T-cell (primary cell): ENCODE data around the gene RGL1. TPM values are rescaled to one million over a fixed set of nuclear protein-coding genes. Genes with fewer than 3 reads are reported as not detected.

Source experiments
- ATAC-seq, 4 experiments: fragments of 200-7000 bp in 3 of 4; fragments of 150-1000 bp in 1 of 4; cut with Tn5 transposase; replicated peaks in 1 of 4; 1 replicate in 3 of 4; 2 replicates in 1 of 4; pipeline ENCODE4 v1.10.0; 2021; ENCODE audit warnings: moderate library complexity in 3 of 4, mild to moderate bottlenecking in 2 of 4, moderate number of reproducible peaks in 1 of 4
- CTCF ChIA-PET, 2 donors: fragments of 300-600 bp; sonication (Branson Sonifier 250); formaldehyde crosslinking; loops; one replicate each; lab custom pipeline; 2022; ENCODE audit warnings: antibody characterized with exemption in 2 of 2; lab: Charles Lee
- POLR2A ChIA-PET, 2 donors: fragments of 300-600 bp; sonication (Branson Sonifier 250); formaldehyde crosslinking; loops; one replicate each; lab custom pipeline; 2022; ENCODE audit warnings: antibody characterized with exemption in 2 of 2; lab: Charles Lee
- DNase-seq, 35 experiments: peaks; one replicate each; pipeline versions ENCODE4 v3.0.0 to v3.0.0-alpha.2; 2013 to 2023
- H3K27ac ChIP-seq: one replicate; pipeline ENCODE4 v1.5.1; 2013; ENCODE audit warnings: low read length
- H3K27me3 ChIP-seq, 2 experiments: replicated peaks in 1 of 2; 1 replicate in 1 of 2; 2 replicates in 1 of 2; pipeline versions ENCODE4 v1.6.1 to v1.7.0; 2013; ENCODE audit warnings: low read length in 1 of 2, mixed read lengths in 1 of 2; ENCODE audit not compliant: control insufficient read depth in 2 of 2, insufficient read depth in 2 of 2; ENCODE audit errors: extremely low read depth in 1 of 2
- H3K36me3 ChIP-seq, 2 donors: 1 replicate in 1 of 2; 2 replicates in 1 of 2; pipeline versions ENCODE4 v1.6.1 to v1.7.0; 2013; ENCODE audit warnings: low read length in 1 of 2; ENCODE audit not compliant: control insufficient read depth in 2 of 2, insufficient read depth in 1 of 2; ENCODE audit errors: extremely low read depth in 1 of 2
- H3K4me1 ChIP-seq, 2 experiments: 1 replicate in 1 of 2; 2 replicates in 1 of 2; pipeline versions ENCODE4 v1.6.1 to v1.7.0; 2013; ENCODE audit warnings: low read length in 2 of 2, mixed read lengths in 1 of 2; ENCODE audit not compliant: insufficient read depth in 2 of 2, control insufficient read depth in 1 of 2; ENCODE audit errors: extremely low read depth in 1 of 2
- H3K4me3 ChIP-seq, 2 donors: 1 replicate in 1 of 2; 2 replicates in 1 of 2; pipeline versions ENCODE4 v1.5.1 to v1.7.0; 2013; ENCODE audit warnings: mild to moderate bottlenecking in 2 of 2, low read length in 1 of 2, moderate library complexity in 1 of 2; ENCODE audit not compliant: control insufficient read depth in 1 of 2; ENCODE audit errors: extremely low read depth in 1 of 2
- H3K9me3 ChIP-seq: 2 replicates; pipeline ENCODE4 v1.7.0; 2013
- H3K27ac Mint-ChIP-seq, 2 donors: one replicate each; pipeline ENCODE4 v1.8.0; 2020 to 2021; ENCODE audit warnings: mild to moderate bottlenecking in 2 of 2, mixed read lengths in 2 of 2
- H3K27me3 Mint-ChIP-seq, 2 donors: one replicate each; pipeline ENCODE4 v1.8.0; 2021 to 2022; ENCODE audit warnings: mixed read lengths in 2 of 2
- H3K36me3 Mint-ChIP-seq: one replicate; pipeline ENCODE4 v1.8.0; 2021; ENCODE audit warnings: mixed read lengths
- H3K4me1 Mint-ChIP-seq, 3 donors: one replicate each; pipeline ENCODE4 v1.8.0; 2020 to 2022; ENCODE audit warnings: mixed read lengths in 3 of 3, mild to moderate bottlenecking in 1 of 3
- H3K4me3 Mint-ChIP-seq, 3 donors: one replicate each; pipeline ENCODE4 v1.8.0; 2020 to 2022; ENCODE audit warnings: mild to moderate bottlenecking in 3 of 3, mixed read lengths in 3 of 3, moderate library complexity in 3 of 3
- H3K9me3 Mint-ChIP-seq, 3 donors: one replicate each; pipeline ENCODE4 v1.8.0; 2020 to 2022; ENCODE audit warnings: mixed read lengths in 3 of 3
- WGBS: methylation state at CpG from one replicate; pipeline ENCODE4 v1.1.5; 2013; ENCODE audit warnings: missing lambda C conversion rate; ENCODE audit not compliant: insufficient coverage; 5-methylcytosine and 5-hydroxymethylcytosine counted together
- total RNA-seq, 35 experiments: library from RNA in 6 of 35; stranded (reverse) in 6 of 35; fragments of 120-200 nt in 1 of 35; gene quantifications; one replicate each; pipeline versions ENCODE4 v1.2.1 to v1.2.4 and lab custom pipeline; 2013 to 2026

RGL1 gene
- total RNA-seq, 5 donors from 2014 or later (not counting 1 experiment from before 2014, with no cell fraction given) = 1.7 to 3.3 (median 2.3) TPM

- ChIA-PET POLR2A (no interaction called here), CTCF (no interaction called here)
- Mint-ChIP-seq H3K4me1 (no peaks in the 10 kb centered on the region), H3K27me3 (no peaks in the 10 kb centered on the region), H3K9me3 (peaks cover 6 to 16% (median 6%) of the 10 kb centered on the region in 3 donors), H3K4me3 (no peak overlapping the region), H3K27ac (no peak overlapping the region), H3K36me3 (peaks cover 13% of the 10 kb centered on the region)
- H3K27me3 ChIP-seq = no peaks in the 10 kb centered on the region
- DNase-seq (no peak), ATAC-seq (no peak)
- H3K9me3 ChIP-seq = no peaks in the 10 kb centered on the region
- H3K4me1 ChIP-seq = no peaks in the 10 kb centered on the region
- no CpG with 5 or more reads among the region's 3 CpGs for WGBS
- H3K27ac ChIP-seq = no peak overlapping the region
- H3K4me3 ChIP-seq = no peak overlapping the region
- no peaks in the 10 kb centered on the region for H3K36me3 ChIP-seq
Observed at GRCh38 chr1:183776731-183777130, 28.2 kb upstream of the RGL1 start.

- Histone ChIP-seq H3K36me3 (no peaks in the 10 kb centered on the region), H3K4me3 (no peak overlapping the region), H3K27me3 (no peaks in the 10 kb centered on the region), H3K27ac (no peak overlapping the region), H3K4me1 (no peaks in the 10 kb centered on the region), H3K9me3 (no peaks in the 10 kb centered on the region)
- H3K27me3 Mint-ChIP-seq = no peaks in the 10 kb centered on the region
- H3K4me1 Mint-ChIP-seq = no peaks in the 10 kb centered on the region
- no peak for ATAC-seq
- CTCF ChIA-PET = no interaction called here
- peaks cover 13% of the 10 kb centered on the region for H3K36me3 Mint-ChIP-seq
- H3K27ac Mint-ChIP-seq = no peak overlapping the region
- H3K4me3 Mint-ChIP-seq = no peak overlapping the region
- POLR2A ChIA-PET = no interaction called here
- WGBS = no CpG with 5 or more reads among the region's 3 CpGs
- H3K9me3 Mint-ChIP-seq = peaks cover 6 to 16% (median 6%) of the 10 kb centered on the region in 3 donors
- DNase-seq = no peak
Observed at GRCh38 chr1:183777328-183777727, 27.6 kb upstream of the RGL1 start.

GRCh38 chr1:183778045-183778444 is 26.9 kb upstream of the RGL1 start:
- H3K27me3 Mint-ChIP-seq = no peaks in the 10 kb centered on the region
- H3K27ac Mint-ChIP-seq = no peak overlapping the region
- H3K4me3 ChIP-seq = no peak overlapping the region
- no peaks in the 10 kb centered on the region for H3K9me3 ChIP-seq
- ChIA-PET CTCF (interaction anchor here in 1 of 2 donors (0.7 kb wide), 1 partner anchor 1100 kb away, joined by 3 read pairs; no protein-coding TSS in a partner anchor), POLR2A (interaction anchor here in 1 of 2 donors (0.7 kb wide), 1 partner anchor 29 kb away, joined by 10 read pairs; no protein-coding TSS in a partner anchor)
- H3K4me3 Mint-ChIP-seq = no peak overlapping the region
- H3K36me3 Mint-ChIP-seq = peaks cover 13% of the 10 kb centered on the region
- H3K4me1 ChIP-seq = no peaks in the 10 kb centered on the region
- no peak overlapping the region for H3K27ac ChIP-seq
- no peaks in the 10 kb centered on the region for H3K27me3 ChIP-seq
- DNase-seq (no peak), ATAC-seq (no peak)
- H3K36me3 ChIP-seq = no peaks in the 10 kb centered on the region
- WGBS = 100% methylated on average over 2 of the region's 3 CpGs
- H3K9me3 Mint-ChIP-seq = peaks cover 6 to 16% (median 6%) of the 10 kb centered on the region in 3 donors
- H3K4me1 Mint-ChIP-seq = no peaks in the 10 kb centered on the region

GRCh38 chr1:183778568-183779433 is 26.1 kb upstream of the RGL1 start:
- H3K36me3 ChIP-seq = no peaks in the 10 kb centered on the region
- H3K9me3 Mint-ChIP-seq = peaks cover 6 to 12% (median 6%) of the 10 kb centered on the region in 3 donors
- H3K4me3 ChIP-seq = no peak overlapping the region
- H3K27me3 ChIP-seq = no peaks in the 10 kb centered on the region
- CTCF ChIA-PET = interaction anchor here in 1 of 2 donors (0.6 kb wide), 1 partner anchor 320 kb away, joined by 4 read pairs; no protein-coding TSS in a partner anchor
- no peak for DNase-seq
- H3K9me3 ChIP-seq = no peaks in the 10 kb centered on the region
- POLR2A ChIA-PET = no interaction called here
- no peaks in the 10 kb centered on the region for H3K4me1 Mint-ChIP-seq
- peaks cover 8% of the 10 kb centered on the region for H3K36me3 Mint-ChIP-seq
- no peak for ATAC-seq
- H3K4me3 Mint-ChIP-seq = no peak overlapping the region
- 93% methylated on average over 2 of the region's 4 CpGs for WGBS
- no peak overlapping the region for H3K27ac ChIP-seq
- no peaks in the 10 kb centered on the region for H3K27me3 Mint-ChIP-seq
- no peaks in the 10 kb centered on the region for H3K4me1 ChIP-seq
- H3K27ac Mint-ChIP-seq = no peak overlapping the region

- Mint-ChIP-seq H3K36me3 (peaks cover under 1% of the 10 kb centered on the region), H3K9me3 (peaks cover under 1 to 3% (median 2%) of the 10 kb centered on the region in 3 donors)
Observed at GRCh38 chr1:183780159-183780558, 24.8 kb upstream of the RGL1 start.

GRCh38 chr1:183780757-183781156 is 24.2 kb upstream of the RGL1 start:
- no peak for ATAC-seq
- no CpG with 5 or more reads among the region's 2 CpGs for WGBS
- no peaks in the 10 kb centered on the region for H3K9me3 Mint-ChIP-seq

More at GRCh38 chr1:183780159-183780558, 24.8 kb upstream of the RGL1 start:
- ChIA-PET CTCF (no interaction called here), POLR2A (no interaction called here)
- peaks cover 0 to 2% of the 10 kb centered on the region in 2 experiments for H3K27me3 ChIP-seq
- no peaks in the 10 kb centered on the region for H3K4me1 ChIP-seq
- no peak overlapping the region for H3K27ac ChIP-seq
- no peaks in the 10 kb centered on the region for H3K4me1 Mint-ChIP-seq
- no CpG with 5 or more reads among the region's 2 CpGs for WGBS
- no peaks in the 10 kb centered on the region for H3K9me3 ChIP-seq
- no peak for ATAC-seq
- no peak for DNase-seq
- H3K27me3 Mint-ChIP-seq = no peaks in the 10 kb centered on the region
- H3K4me3 ChIP-seq = no peak overlapping the region
- H3K4me3 Mint-ChIP-seq = no peak overlapping the region
- no peaks in the 10 kb centered on the region for H3K36me3 ChIP-seq
- no peak overlapping the region for H3K27ac Mint-ChIP-seq

More at GRCh38 chr1:183780757-183781156, 24.2 kb upstream of the RGL1 start:
- Histone ChIP-seq H3K9me3 (no peaks in the 10 kb centered on the region), H3K4me1 (no peaks in the 10 kb centered on the region), H3K27ac (no peak overlapping the region), H3K36me3 (no peaks in the 10 kb centered on the region), H3K27me3 (peaks cover 0 to 2% of the 10 kb centered on the region in 2 experiments), H3K4me3 (no peak overlapping the region)
- Mint-ChIP-seq H3K27me3 (no peaks in the 10 kb centered on the region), H3K4me1 (no peaks in the 10 kb centered on the region), H3K4me3 (no peak overlapping the region), H3K27ac (no peak overlapping the region), H3K36me3 (no peaks in the 10 kb centered on the region)
- ChIA-PET CTCF (no interaction called here), POLR2A (no interaction called here)
- no peak for DNase-seq
